ENCODE measurements around the gene IFNE.
"Not testable (repeated sequence)": the region's sequence is repeated elsewhere in the genome, so short reads cannot be mapped to it uniquely, and the experiment has no call there.

Gene IFNE

DNA sequence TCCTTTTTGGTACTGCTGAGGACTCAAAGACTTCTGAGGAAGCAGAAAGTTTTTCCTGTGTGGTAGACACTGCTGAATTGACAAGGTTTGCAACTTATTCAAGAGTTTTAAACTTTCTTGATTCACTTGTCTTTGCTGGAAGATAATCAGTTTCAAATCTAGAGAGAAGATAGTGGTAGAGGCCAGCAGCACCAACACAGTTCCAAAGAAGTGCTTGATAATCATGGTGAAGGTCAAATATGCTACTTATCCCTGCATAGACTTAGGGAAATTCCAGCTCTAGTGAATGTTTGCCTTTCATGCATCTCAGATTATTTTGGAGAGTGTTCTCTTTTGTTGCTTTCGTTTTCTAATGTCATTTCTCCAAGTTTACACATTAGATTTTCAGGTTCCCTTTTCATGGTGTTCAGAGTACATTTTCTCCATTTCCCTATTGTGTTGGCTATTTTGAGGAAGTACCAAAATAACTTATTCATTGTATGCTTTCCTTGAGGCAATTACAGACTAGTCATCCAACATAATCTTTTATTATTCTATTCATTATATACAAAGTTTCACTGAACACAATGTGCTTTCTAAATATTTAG, 550 bp downstream of the IFNE start:
- DNase-seq: no peak

GRCh38 chr9:21479152-21479702, 2.9 kb downstream of the IFNE start:
- no peak for DNase-seq

DNA sequence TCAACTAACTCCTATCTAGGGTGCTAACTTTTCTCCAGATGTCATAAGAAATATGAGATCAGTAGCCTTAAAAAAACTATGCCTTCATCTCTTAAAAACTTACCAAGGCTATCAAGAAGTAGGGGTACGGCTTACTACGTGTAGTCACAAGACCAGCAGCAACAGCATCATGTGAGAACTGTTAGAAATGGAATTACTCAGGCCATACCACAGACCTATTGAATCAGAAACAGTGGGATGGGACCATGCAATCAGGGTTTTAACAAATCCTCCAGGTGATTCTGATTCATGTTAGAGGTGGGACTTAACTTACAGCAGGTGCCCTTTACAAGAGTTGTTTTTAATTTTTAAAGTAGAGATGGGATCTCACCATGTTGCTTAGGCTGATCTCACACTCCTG, 4.6 kb downstream of the IFNE start:
- no peak for DNase-seq

DNA sequence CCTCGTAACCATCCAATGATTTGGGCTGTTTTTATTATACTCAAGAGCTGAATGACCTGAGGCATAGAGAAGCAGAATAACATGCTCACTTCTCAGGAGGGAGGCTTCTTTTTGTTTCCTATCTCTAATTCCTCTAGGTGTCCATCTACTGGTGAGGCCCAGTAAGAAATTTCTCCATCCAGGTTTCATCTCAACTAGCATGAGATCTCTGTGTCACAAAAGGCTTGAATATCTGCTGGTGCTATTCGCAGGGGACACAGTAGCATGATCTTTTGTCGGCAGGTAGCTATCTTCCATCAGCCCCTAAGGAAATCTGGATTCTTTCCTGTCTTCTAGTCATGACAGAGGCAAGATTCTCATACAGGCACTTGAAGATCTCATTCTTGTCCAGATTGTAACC, 8.9 kb downstream of the IFNE start:
- DNase-seq: no peak

DNA sequence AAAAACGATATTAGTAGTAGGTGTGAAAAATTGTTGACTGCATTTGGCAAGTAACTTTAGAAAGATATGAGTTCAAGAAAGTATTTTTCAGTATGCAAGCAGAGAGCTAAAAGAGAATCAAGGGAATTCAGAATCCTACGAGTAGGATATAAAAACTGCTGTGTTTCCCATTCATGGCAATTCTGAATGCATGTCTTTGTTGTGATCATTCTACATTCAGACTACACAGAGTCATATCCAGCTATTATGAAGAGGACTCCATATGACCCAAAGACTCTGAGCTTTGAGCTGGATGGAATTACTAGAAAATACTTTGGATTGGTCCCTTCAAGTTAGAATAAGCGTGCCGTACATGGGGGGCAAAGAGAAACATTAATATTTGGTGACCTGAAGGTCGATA, 12.0 kb downstream of the IFNE start:
- no peak for DNase-seq

DNA sequence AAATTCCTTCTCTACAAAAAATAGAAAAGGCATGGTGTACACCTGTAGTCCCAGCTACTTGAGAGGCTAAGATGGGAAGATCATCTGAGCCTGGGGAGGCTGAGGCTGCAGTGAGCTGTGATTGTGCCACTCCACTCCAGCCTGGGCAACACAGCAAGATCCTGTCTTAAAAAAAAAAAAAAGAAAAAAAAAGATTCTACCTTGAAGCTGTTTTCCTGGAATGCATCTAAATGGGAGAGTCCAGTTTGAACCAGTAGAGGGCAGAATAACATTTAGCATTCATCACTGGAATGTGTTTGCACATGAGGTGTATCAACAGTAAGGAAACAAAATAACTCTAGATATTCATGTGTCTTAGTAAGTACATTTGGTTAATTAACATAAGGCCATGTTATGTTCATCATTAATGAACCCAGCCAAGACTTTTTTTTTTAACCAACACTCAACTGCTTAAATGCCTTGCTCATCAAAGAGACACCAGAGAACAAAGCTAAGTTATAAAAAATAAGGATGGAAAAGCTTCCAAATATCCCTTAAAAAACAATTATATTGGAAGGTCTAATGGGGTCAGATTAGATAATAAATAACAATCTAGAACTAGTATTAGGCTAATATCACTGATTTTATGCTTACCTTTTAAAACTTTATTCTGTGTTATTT, 16.1 kb downstream of the IFNE start:
- no peak for DNase-seq

DNA sequence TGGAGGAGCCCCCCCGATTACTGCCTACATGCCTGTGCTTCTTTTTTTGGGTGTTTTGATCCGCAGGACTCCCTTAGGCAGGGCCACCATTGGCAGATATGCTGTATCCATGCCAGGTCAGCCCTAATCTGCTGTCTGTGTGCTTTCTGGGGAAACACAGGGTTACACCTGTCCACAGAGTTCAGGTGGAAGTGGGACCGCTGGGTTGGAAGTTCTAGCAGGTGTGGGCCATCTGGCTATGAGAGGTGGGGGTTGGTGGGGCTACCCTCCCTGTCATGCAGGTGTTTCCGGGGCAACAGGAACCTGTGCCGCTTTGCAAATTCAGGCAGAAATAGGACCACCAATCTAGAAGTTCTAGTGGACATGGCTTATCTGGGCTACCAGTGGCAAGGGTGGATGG, 17.0 kb downstream of the IFNE start:
- no peak for DNase-seq

GRCh38 chr9:21461377-21461776, 20.7 kb downstream of the IFNE start:
- no peak for DNase-seq

GRCh38 chr9:21455320-21455719, 26.8 kb downstream of the IFNE start:
- no peak for DNase-seq

DNA sequence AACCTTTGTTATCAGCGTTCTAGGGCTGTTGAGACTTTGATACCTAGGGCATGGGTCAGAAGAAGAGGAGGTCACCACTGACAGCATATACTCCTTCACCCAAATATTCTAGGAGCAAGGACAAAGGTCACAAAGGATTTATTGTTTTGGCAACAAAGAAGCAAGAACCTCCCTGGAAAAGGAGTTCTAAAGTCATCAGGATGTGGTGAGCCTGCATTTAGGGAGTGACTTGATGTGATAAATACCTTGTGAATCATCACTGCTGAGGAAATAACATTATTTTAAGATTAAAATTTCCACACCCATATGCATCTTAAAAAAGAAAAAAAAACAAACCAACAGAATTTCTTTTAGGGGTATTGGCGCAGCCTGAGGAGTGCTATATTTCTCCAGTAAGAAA, 28.0 kb downstream of the IFNE start:
- no peak for DNase-seq

DNA sequence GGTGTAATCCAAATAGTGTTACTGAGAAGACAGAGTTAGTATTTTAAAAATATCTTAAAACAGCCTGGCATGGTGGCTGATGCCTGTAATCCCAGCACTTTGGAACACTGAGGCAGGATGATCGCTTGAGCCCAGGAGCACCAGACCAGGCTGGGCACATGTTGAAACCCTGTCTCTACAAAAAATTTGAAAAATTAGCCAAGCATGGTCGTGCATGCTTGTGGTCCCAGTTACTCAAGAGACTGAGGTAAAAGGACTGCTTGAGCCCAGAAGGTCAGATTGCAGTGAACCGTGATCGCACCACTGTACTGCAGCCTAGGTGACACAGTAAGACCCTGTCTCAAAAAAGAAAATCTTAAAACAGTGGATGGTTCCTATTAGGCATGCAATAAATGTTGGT, 29.4 kb downstream of the IFNE start:
- no peak for DNase-seq

- no peak for DNase-seq
These were observed 31.2 kb downstream of the IFNE start for GRCh38 chr9:21450733-21451394.

- DNase-seq: not testable (repeated sequence)
These were observed 32.8 kb downstream of the IFNE start for GRCh38 chr9:21449312-21449711.

GRCh38 chr9:21443849-21444625, 38.1 kb downstream of the IFNE start:
- DNase-seq: no peak

- no peak for DNase-seq
These were observed 42.0 kb downstream of the IFNE start, which contains the start of gene IFNA1 for GRCh38 chr9:21440139-21440538. TSS of gene IFNA1 (plus strand) at chr9:21440439. CDS start at chr9:21440508, 69 bp downstream.

DNA sequence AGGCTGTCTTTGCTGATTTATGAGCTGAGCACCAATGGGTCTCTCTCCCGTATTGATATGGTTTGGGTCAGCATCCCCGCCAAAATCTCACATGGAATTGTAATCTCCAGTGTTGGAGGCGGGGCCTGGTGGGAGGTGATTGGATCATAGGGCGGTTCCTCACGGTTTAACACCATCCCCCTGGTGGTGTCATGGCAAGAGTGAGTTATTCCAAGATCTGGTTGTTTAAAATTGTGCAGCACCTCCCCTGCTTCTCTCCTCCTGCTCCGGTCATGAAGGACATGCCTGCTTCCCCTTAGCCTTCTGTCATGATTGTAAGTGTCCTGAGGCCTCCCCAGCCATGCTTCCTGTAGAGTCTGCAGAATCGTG, 47.1 kb downstream of the IFNE start:
- not testable (repeated sequence) for DNase-seq

- no peak for DNase-seq
These were observed 47.7 kb downstream of the IFNE start for GRCh38 chr9:21434202-21435014.

DNA sequence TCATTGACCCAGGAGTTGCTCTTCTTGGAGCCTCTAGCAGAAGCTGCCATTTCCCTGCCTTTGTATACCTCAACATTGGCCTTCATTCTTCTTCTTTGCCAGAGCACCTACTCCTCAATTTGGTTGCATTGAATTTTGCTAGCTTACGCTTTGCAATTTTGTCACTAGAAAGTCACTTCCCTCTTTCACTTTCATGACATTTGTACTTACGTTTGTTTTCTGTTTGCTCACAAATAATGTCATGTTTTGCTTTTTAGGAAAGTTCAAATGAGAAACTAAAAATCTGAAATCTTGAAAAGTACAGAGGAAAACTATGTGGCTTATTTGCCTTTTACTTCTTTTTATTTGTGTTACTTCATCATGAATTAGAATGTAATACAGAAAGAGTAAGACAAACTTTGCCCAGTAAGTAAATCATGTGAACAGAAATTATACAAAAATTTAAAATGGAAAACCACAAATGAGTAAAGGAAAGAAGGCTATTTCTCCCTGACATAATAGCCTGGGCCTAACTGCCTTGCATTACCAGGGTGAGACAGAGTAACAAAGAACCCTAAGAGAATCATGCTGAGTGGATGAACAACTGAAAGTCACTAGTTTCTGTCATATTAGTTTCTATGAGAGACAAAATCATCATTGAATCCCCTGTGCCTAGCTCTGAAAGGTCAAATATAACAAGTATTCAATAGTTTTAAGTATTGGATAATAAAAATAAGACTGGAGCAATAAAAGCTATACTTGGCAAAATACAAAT, 49.3 kb downstream of the IFNE start:
- no peak for DNase-seq
